SK-N-SH treated with all-trans-retinoic acid at 6 μM for 48 hours (cell line): ENCODE data around the gene DPT.

Experiments
- ARNTL ChIP-seq: fragments of 450-650 bp; formaldehyde crosslinking; IDR thresholded peaks from 2 replicates; pipeline ENCODE4 v1.5.0; 2020; ENCODE audit warnings: low read depth, mild to moderate bottlenecking, moderate library complexity, borderline replicate concordance
- CREB5 ChIP-seq: fragments of 250-450 bp; sonication (Bioruptor Pico); IDR thresholded peaks from 2 replicates; pipeline ENCODE4 v1.5.1; 2020; ENCODE audit warnings: low read depth, mild to moderate bottlenecking, moderate library complexity
- CSDC2 ChIP-seq: fragments of 250-450 bp; sonication (Bioruptor Pico); IDR thresholded peaks from 2 replicates; pipeline ENCODE4 v1.5.0; 2020; ENCODE audit warnings: mild to moderate bottlenecking, moderate library complexity
- CSRNP3 ChIP-seq: fragments of 250-450 bp; sonication (Bioruptor Pico); IDR thresholded peaks from 2 replicates; pipeline ENCODE4 v1.5.1; 2021; ENCODE audit warnings: mild to moderate bottlenecking, moderate library complexity
- GLIS3 ChIP-seq: fragments of 250-450 bp; sonication (Bioruptor Pico); IDR thresholded peaks from 2 replicates; pipeline ENCODE4 v1.5.0; 2020; ENCODE audit warnings: mild to moderate bottlenecking, moderate library complexity
- PATZ1 ChIP-seq: fragments of 250-450 bp; sonication (Bioruptor Pico); IDR thresholded peaks from 2 replicates; pipeline ENCODE4 v1.8.0; 2020; ENCODE audit warnings: mild to moderate bottlenecking, moderate library complexity, borderline replicate concordance
- POU6F1 ChIP-seq: fragments of 250-450 bp; sonication (Bioruptor Pico); IDR thresholded peaks from 2 replicates; pipeline ENCODE4 v1.8.0; 2021; ENCODE audit warnings: low read depth, mild to moderate bottlenecking, moderate library complexity, borderline replicate concordance
- PPARA ChIP-seq: fragments of 250-450 bp; sonication (Bioruptor Pico); IDR thresholded peaks from 2 replicates; pipeline ENCODE4 v1.5.0; 2020; ENCODE audit warnings: mild to moderate bottlenecking, borderline replicate concordance
- TSHZ2 ChIP-seq: fragments of 250-450 bp; sonication (Bioruptor Pico); IDR thresholded peaks from 2 replicates; pipeline ENCODE4 v1.5.0; 2020; ENCODE audit warnings: mild to moderate bottlenecking, moderate library complexity
- ZC3H10 ChIP-seq: fragments of 250-450 bp; sonication (Bioruptor Pico); IDR thresholded peaks from 2 replicates; pipeline ENCODE4 v1.5.1; 2021; ENCODE audit warnings: mild to moderate bottlenecking, moderate library complexity
- ZFP3 ChIP-seq: fragments of 250-450 bp; sonication (Bioruptor Pico); IDR thresholded peaks from 2 replicates; pipeline ENCODE4 v1.5.0; 2020; ENCODE audit warnings: mild to moderate bottlenecking, moderate library complexity
- ZFP30 ChIP-seq: fragments of 450-650 bp; formaldehyde crosslinking; IDR thresholded peaks from 2 replicates; pipeline ENCODE4 v1.5.0; 2022; ENCODE audit warnings: mild to moderate bottlenecking, moderate library complexity
- ZNF70 ChIP-seq: fragments of 450-650 bp; formaldehyde crosslinking; IDR thresholded peaks from 2 replicates; pipeline ENCODE4 v1.5.0; 2020; ENCODE audit warnings: mild to moderate bottlenecking, moderate library complexity
- ZNF8 ChIP-seq: fragments of 450-650 bp; formaldehyde crosslinking; IDR thresholded peaks from 2 replicates; pipeline ENCODE4 v1.5.0; 2020; ENCODE audit warnings: mild to moderate bottlenecking, moderate library complexity

GRCh38 chr1:168689327-168689657 lies 39.7 kb downstream of the DPT start:
- TF ChIP-seq CSDC2: no peak
- no peak for TF ChIP-seq ZFP30 (CRISPR knock-in tag)
- TF ChIP-seq PATZ1 (CRISPR knock-in tag): no peak
- no peak for TF ChIP-seq ARNTL (CRISPR knock-in tag)
- TF ChIP-seq TSHZ2: no peak
- no peak for TF ChIP-seq ZNF8 (CRISPR knock-in tag)
- no peak for TF ChIP-seq ZFP3 (CRISPR knock-in tag)
- no peak for TF ChIP-seq ZNF70 (CRISPR knock-in tag)
- TF ChIP-seq PPARA (CRISPR knock-in tag): no peak
- TF ChIP-seq CSRNP3 (CRISPR knock-in tag): no peak
- no peak for TF ChIP-seq ZC3H10 (CRISPR knock-in tag)
- TF ChIP-seq CREB5 (CRISPR knock-in tag): no peak
- TF ChIP-seq GLIS3 (CRISPR knock-in tag): no peak
- no peak for TF ChIP-seq POU6F1 (CRISPR knock-in tag)
